NCI-H2171 treated with DMSO at 0.1 percent for 48 hours (cell line): ENCODE measurements around the gene CRACDL.
A peak's percentile ranks its signal among the peaks of the same experiment; 100 is the strongest.

Source experiments
- DNase-seq: peaks from one replicate; lab custom pipeline; 2025; lab: John Stamatoyannopoulos, UW

Gene CRACDL

GRCh38 chr2:98750593-98751282 is 185.3 kb downstream of the CRACDL start:
- DNase-seq = no peak

- peak; percentile 92 for DNase-seq
These were observed 187.0 kb downstream of the CRACDL start for GRCh38 chr2:98749066-98749450.

- DNase-seq = no peak
These were observed 187.5 kb downstream of the CRACDL start for GRCh38 chr2:98748292-98749065.

DNA sequence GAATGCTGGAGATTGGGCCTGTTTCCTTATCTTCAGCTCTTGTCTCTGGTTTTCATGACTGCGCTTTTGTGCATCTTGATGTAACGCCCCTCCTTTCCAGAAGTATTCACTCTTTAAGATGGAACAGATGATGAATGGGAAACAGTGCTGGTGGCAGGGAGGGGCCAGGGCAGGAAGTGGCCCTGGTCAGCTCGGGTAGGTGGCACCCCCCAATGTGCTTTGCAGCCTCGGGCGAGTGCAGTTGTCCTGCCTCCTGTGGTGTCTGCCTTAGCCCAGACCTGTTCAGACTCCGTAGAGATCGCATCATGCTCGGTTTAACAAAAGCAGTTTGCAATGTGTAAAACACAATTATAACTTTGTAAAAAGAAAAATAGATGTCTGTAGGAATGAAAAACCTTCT is 188.1 kb downstream of the CRACDL start:
- no peak for DNase-seq

- no peak for DNase-seq
These were observed 189.6 kb downstream of the CRACDL start for GRCh38 chr2:98746426-98746825.

GRCh38 chr2:98744595-98744994 is 191.4 kb downstream of the CRACDL start:
- no peak for DNase-seq
